AG10803 (cell line): ENCODE data around the gene CSNK1G2.

Experiments used
- DNase-seq: peaks from one replicate; pipeline ENCODE4 v3.0.0; 2010; ENCODE audit warnings: low read depth
- H3K4me3 ChIP-seq: 2 replicates; pipeline ENCODE4 v1.5.1; 2011; ENCODE audit warnings: mild to moderate bottlenecking, low read length, control low read depth
- CTCF ChIP-seq: conservative IDR thresholded peaks from 2 replicates; pipeline ENCODE4 v1.5.1; 2011; ENCODE audit warnings: mild to moderate bottlenecking, low read length, control low read depth, inconsistent platforms

CSNK1G2 gene

GRCh38 chr19:1949304-1950101 lies 8.5 kb downstream of the CSNK1G2 start:
- H3K4me3 ChIP-seq, result no peak overlapping the region
- TF ChIP-seq CTCF, result no peak
- no peak for DNase-seq

GRCh38 chr19:1950640-1951039 lies 9.7 kb downstream of the CSNK1G2 start:
- no peak for DNase-seq
- no peak overlapping the region for H3K4me3 ChIP-seq
- TF ChIP-seq CTCF, result no peak

- DNase-seq, result no peak
- H3K4me3 ChIP-seq, result no peak overlapping the region
- no peak for TF ChIP-seq CTCF
These were observed 11.7 kb downstream of the CSNK1G2 start for GRCh38 chr19:1952635-1953034.

GRCh38 chr19:1953037-1953436 lies 12.1 kb downstream of the CSNK1G2 start:
- TF ChIP-seq CTCF, result no peak
- DNase-seq, result no peak
- H3K4me3 ChIP-seq, result no peak overlapping the region

- no peak for DNase-seq
- TF ChIP-seq CTCF, result no peak
- H3K4me3 ChIP-seq, result no peak overlapping the region
These were observed 12.6 kb downstream of the CSNK1G2 start for GRCh38 chr19:1953441-1954094.

- no peak overlapping the region for H3K4me3 ChIP-seq
- no peak for DNase-seq
- no peak for TF ChIP-seq CTCF
These were observed 13.6 kb downstream of the CSNK1G2 start for GRCh38 chr19:1954532-1954933.
